Esophagus muscularis mucosa (tissue), 4 donors: ENCODE measurements around the gene ACVR2B.
"Not testable (repeated sequence)": the region's sequence is repeated elsewhere in the genome, so short reads cannot be mapped to it uniquely, and the experiment has no call there.

Experiments
- CTCF ChIP-seq, 3 experiments: fragments of 200-600 bp in 2 of 3; fragments of 450-650 bp in 1 of 3; sonication (generic) in 2 of 3; IDR thresholded peaks; one replicate each; pipeline ENCODE4 v1.5.1; 2017 to 2019; ENCODE audit warnings: antibody characterized with exemption in 3 of 3, mild to moderate bottlenecking in 2 of 3, moderate library complexity in 1 of 3
- EP300 ChIP-seq: sonication (generic); formaldehyde crosslinking; IDR thresholded peaks from one replicate; pipeline ENCODE4 v1.6.1; 2017; ENCODE audit warnings: antibody characterized with exemption
- POLR2A ChIP-seq: fragments of 450-650 bp; IDR thresholded peaks from one replicate; pipeline ENCODE4 v1.6.1; 2017; ENCODE audit warnings: antibody characterized with exemption, moderate library complexity, mild to moderate bottlenecking, low read depth
- POLR2AphosphoS5 ChIP-seq, 2 donors: sonication (generic); formaldehyde crosslinking; IDR thresholded peaks; one replicate each; pipeline ENCODE4 v1.6.1; 2017; ENCODE audit warnings: antibody characterized with exemption in 2 of 2

GRCh38 chr3:38420758-38421157 lies 32.9 kb upstream of the ACVR2B start:
- TF ChIP-seq CTCF (IDR thresholded peaks at IDR 0.05); EP300; POLR2A; POLR2AphosphoS5 (IDR thresholded peaks at IDR 0.05): not testable (repeated sequence)
